ENCODE results near the gene FGF19.

FGF19 gene

DNA sequence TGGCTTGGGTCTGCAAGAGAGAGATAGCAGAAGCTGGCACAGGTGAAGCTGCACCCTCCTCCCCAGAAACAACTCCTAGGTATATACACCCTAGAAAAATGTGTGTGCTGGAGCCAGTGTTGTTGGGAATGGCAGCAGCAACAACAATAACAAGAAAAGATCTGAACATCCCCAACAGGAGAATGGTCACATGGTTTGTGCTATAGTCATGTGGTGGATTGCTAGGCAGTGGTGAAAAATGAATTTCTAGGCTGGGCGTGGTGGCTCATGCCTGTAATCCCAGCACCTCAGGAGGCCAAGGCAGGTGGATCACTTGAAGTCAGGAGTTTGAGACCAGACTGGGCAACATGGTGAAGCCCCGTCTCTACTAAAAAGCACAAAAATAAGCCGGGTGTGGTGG is 31.0 kb upstream of the FGF19 start:
- Histone ChIP-seq H3K27ac (ENCODE audit: low read depth, low read length, poor library complexity, severe bottlenecking) (no peak overlapping the region), H3K27me3 (ENCODE audit: insufficient read depth, low read length) (peaks cover 4% of the 10 kb centered on the region; the same call in 1 of the 2 replicates), H3K36me3 (ENCODE audit: insufficient read depth, low read length) (no peaks in the 10 kb centered on the region), H2AFZ (ENCODE audit: low read length) (no peak overlapping the region), H3K9me3 (ENCODE audit: low read length) (no peaks in the 10 kb centered on the region), H3F3A (ENCODE audit: insufficient read depth, low read length) (no peaks in the 10 kb centered on the region), H3K4me3 (ENCODE audit: low read depth, low read length, poor library complexity, severe bottlenecking) (no peak overlapping the region), H3K79me2 (ENCODE audit: insufficient read depth, low read length) (no peaks in the 10 kb centered on the region), H3K4me1 (ENCODE audit: insufficient read depth, low read length, severe bottlenecking) (no peaks in the 10 kb centered on the region), H3K4me2 (ENCODE audit: low read length) (no peak overlapping the region), H3K9ac (ENCODE audit: low read length) (no peak overlapping the region), H3K9me2 (ENCODE audit: low read depth, low read length) (no peaks in the 10 kb centered on the region), H4K20me1 (ENCODE audit: insufficient read depth, low read length) (no peaks in the 10 kb centered on the region)
- TF ChIP-seq EZH2 (IDR thresholded peaks at IDR 0.05; ENCODE audit: borderline replicate concordance, low read length) (no peak), CTCF (IDR thresholded peaks at IDR 0.05; ENCODE audit: low read length) (no peak)

DNA sequence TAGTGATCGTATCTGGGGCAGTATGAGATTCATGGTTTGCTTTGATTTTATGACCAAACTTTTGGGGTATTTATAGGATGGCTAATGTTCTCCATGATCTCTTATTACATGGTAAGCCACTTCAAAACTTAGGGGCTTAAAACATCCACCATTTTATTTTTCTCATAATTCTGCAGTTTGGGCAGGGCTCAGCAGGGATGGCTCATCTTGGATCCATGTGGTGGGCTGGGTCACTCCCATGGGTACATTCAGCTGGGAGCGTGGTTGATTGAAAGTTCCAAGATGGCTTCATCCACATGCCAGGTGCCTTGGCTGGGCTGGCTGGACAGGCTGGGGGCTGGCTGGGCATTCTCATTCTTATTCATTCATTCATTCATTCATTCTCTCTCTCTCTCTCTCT is 30.5 kb upstream of the FGF19 start:
- no peak overlapping the region for H2AFZ ChIP-seq (ENCODE audit: low read length)
- H3K9me2 ChIP-seq (ENCODE audit: low read depth, low read length): no peaks in the 10 kb centered on the region
- no peaks in the 10 kb centered on the region for H3K36me3 ChIP-seq (ENCODE audit: insufficient read depth, low read length)
- no peak overlapping the region for H3K4me2 ChIP-seq (ENCODE audit: low read length)
- no peak for TF ChIP-seq CTCF (IDR thresholded peaks at IDR 0.05; ENCODE audit: low read length)
- TF ChIP-seq EZH2 (IDR thresholded peaks at IDR 0.05; ENCODE audit: borderline replicate concordance, low read length): no peak
- no peaks in the 10 kb centered on the region for H3F3A ChIP-seq (ENCODE audit: insufficient read depth, low read length)
- no peaks in the 10 kb centered on the region for H3K79me2 ChIP-seq (ENCODE audit: insufficient read depth, low read length)
- no peak overlapping the region for H3K4me3 ChIP-seq (ENCODE audit: low read depth, low read length, poor library complexity, severe bottlenecking)
- no peak overlapping the region for H3K9ac ChIP-seq (ENCODE audit: low read length)
- peaks cover 4% of the 10 kb centered on the region; the same call in 1 of the 2 replicates for H3K27me3 ChIP-seq (ENCODE audit: insufficient read depth, low read length)
- H3K9me3 ChIP-seq (ENCODE audit: low read length): no peaks in the 10 kb centered on the region
- no peak overlapping the region for H3K27ac ChIP-seq (ENCODE audit: low read depth, low read length, poor library complexity, severe bottlenecking)
- H4K20me1 ChIP-seq (ENCODE audit: insufficient read depth, low read length): no peaks in the 10 kb centered on the region
- no peaks in the 10 kb centered on the region for H3K4me1 ChIP-seq (ENCODE audit: insufficient read depth, low read length, severe bottlenecking)

DNA sequence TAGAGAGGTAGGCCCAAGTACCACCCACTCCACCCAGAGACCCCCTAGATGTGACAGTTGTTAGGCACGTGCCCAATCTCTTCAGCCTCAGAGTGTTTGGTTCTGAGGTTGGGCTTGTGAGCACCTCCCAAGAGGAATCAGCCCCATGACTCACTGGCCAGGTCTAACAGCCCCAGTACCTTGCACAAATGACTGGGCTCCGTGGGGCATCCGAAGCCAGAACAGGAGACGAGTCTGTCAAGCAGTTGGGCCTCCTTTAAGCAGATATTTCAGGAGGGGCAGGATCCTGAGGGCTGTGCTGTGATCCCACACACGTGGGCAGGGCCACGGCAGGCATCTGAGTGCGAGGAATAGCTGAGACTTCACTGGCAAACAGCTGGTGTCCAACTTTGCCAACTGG is 29.1 kb upstream of the FGF19 start:
- Histone ChIP-seq H3K79me2 (ENCODE audit: insufficient read depth, low read length) (no peaks in the 10 kb centered on the region), H3K4me1 (ENCODE audit: insufficient read depth, low read length, severe bottlenecking) (no peaks in the 10 kb centered on the region), H3F3A (ENCODE audit: insufficient read depth, low read length) (no peaks in the 10 kb centered on the region), H3K9me2 (ENCODE audit: low read depth, low read length) (no peaks in the 10 kb centered on the region), H4K20me1 (ENCODE audit: insufficient read depth, low read length) (no peaks in the 10 kb centered on the region), H3K36me3 (ENCODE audit: insufficient read depth, low read length) (no peaks in the 10 kb centered on the region), H3K9ac (ENCODE audit: low read length) (no peak overlapping the region), H2AFZ (ENCODE audit: low read length) (no peak overlapping the region), H3K4me3 (ENCODE audit: low read depth, low read length, poor library complexity, severe bottlenecking) (no peak overlapping the region), H3K27me3 (ENCODE audit: insufficient read depth, low read length) (peaks cover 4% of the 10 kb centered on the region; the same call in 1 of the 2 replicates), H3K4me2 (ENCODE audit: low read length) (no peak overlapping the region), H3K27ac (ENCODE audit: low read depth, low read length, poor library complexity, severe bottlenecking) (no peak overlapping the region), H3K9me3 (ENCODE audit: low read length) (no peaks in the 10 kb centered on the region)
- TF ChIP-seq EZH2 (IDR thresholded peaks at IDR 0.05; ENCODE audit: borderline replicate concordance, low read length) (no peak), CTCF (IDR thresholded peaks at IDR 0.05; ENCODE audit: low read length) (no peak)
